ENCODE measurements around the gene HLA-DQA2. TPM values are rescaled to one million over a fixed set of nuclear protein-coding genes. Genes with fewer than 3 reads are reported as not detected.
"Not testable (repeated sequence)": the region's sequence is repeated elsewhere in the genome, so short reads cannot be mapped to it uniquely, and the experiment has no call there.

The HLA-DQA2 gene
- total and polyA plus RNA-seq, 2 donors from 2014 or later, result 6.4 to 10.0 TPM

GRCh38 chr6:32775071-32775470 is 33.9 kb downstream of the HLA-DQA2 start:
- H3K27me3 ChIP-seq (ENCODE audit: control insufficient read depth, insufficient read depth, low read length), result no peaks in the 10 kb centered on the region
- no peaks in the 10 kb centered on the region for H3K9me3 ChIP-seq (ENCODE audit: control insufficient read depth in 2 of 3, insufficient read depth in 1 of 3, low read length in 3 of 3)
- intact Hi-C loops (cut with DNase I), result no loop called here
- TF ChIP-seq CTCF (IDR thresholded peaks at IDR 0.05; ENCODE audit: borderline replicate concordance, extremely low read depth, insufficient read depth), result no peak
- no peaks in the 10 kb centered on the region for H3K4me1 ChIP-seq (ENCODE audit: control insufficient read depth in 2 of 3, insufficient read depth in 2 of 3, low read depth in 1 of 3, low read length in 3 of 3)
- FAIRE-seq (no peak), DNase-seq (no peak)
- H3K4me3 ChIP-seq (ENCODE audit: low read length in 3 of 3), result no peak overlapping the region
- H3K36me3 ChIP-seq (ENCODE audit: control insufficient read depth in 2 of 3, insufficient read depth in 3 of 3, low read length in 3 of 3), result no peaks in the 10 kb centered on the region
- no peak overlapping the region for H3K27ac ChIP-seq (ENCODE audit: low read depth in 2 of 2, low read length in 2 of 2)
- H3K9ac ChIP-seq (ENCODE audit: low read length in 3 of 3), result no peak overlapping the region

- H3K4me3 ChIP-seq (ENCODE audit: low read length in 3 of 3), result no peak overlapping the region
- no peak overlapping the region for H3K27ac ChIP-seq (ENCODE audit: low read depth in 2 of 2, low read length in 2 of 2)
- H3K9ac ChIP-seq (ENCODE audit: low read length in 3 of 3), result no peak overlapping the region
- H3K4me1 ChIP-seq (ENCODE audit: control insufficient read depth in 2 of 3, insufficient read depth in 2 of 3, low read depth in 1 of 3, low read length in 3 of 3), result no peaks in the 10 kb centered on the region
- no peak for TF ChIP-seq CTCF (IDR thresholded peaks at IDR 0.05; ENCODE audit: borderline replicate concordance, extremely low read depth, insufficient read depth)
- no peaks in the 10 kb centered on the region for H3K9me3 ChIP-seq (ENCODE audit: control insufficient read depth in 2 of 3, insufficient read depth in 1 of 3, low read length in 3 of 3)
- DNase-seq (no peak), FAIRE-seq (no peak)
- no peaks in the 10 kb centered on the region for H3K27me3 ChIP-seq (ENCODE audit: control insufficient read depth, insufficient read depth, low read length)
- intact Hi-C loops (cut with DNase I), result no loop called here
- no peaks in the 10 kb centered on the region for H3K36me3 ChIP-seq (ENCODE audit: control insufficient read depth in 2 of 3, insufficient read depth in 3 of 3, low read length in 3 of 3)
Measured at GRCh38 chr6:32779036-32779435, 37.8 kb downstream of the HLA-DQA2 start.

GRCh38 chr6:32782923-32783322 is 41.7 kb downstream of the HLA-DQA2 start:
- H3K4me3 ChIP-seq (ENCODE audit: low read length in 3 of 3); H3K9ac ChIP-seq (ENCODE audit: low read length in 3 of 3); DNase-seq; H3K9me3 ChIP-seq (ENCODE audit: control insufficient read depth in 2 of 3, insufficient read depth in 1 of 3, low read length in 3 of 3); H3K27ac ChIP-seq (ENCODE audit: low read depth in 2 of 2, low read length in 2 of 2); H3K27me3 ChIP-seq (ENCODE audit: control insufficient read depth, insufficient read depth, low read length); H3K36me3 ChIP-seq (ENCODE audit: control insufficient read depth in 2 of 3, insufficient read depth in 3 of 3, low read length in 3 of 3); FAIRE-seq; intact Hi-C loops (cut with DNase I); H3K4me1 ChIP-seq (ENCODE audit: control insufficient read depth in 2 of 3, insufficient read depth in 2 of 3, low read depth in 1 of 3, low read length in 3 of 3): not testable (repeated sequence)

GRCh38 chr6:32785781-32786533 is 44.8 kb downstream of the HLA-DQA2 start:
- Histone ChIP-seq H3K27ac (ENCODE audit: low read depth in 2 of 2, low read length in 2 of 2) (no peak overlapping the region), H3K36me3 (ENCODE audit: control insufficient read depth in 2 of 3, insufficient read depth in 3 of 3, low read length in 3 of 3) (no peaks in the 10 kb centered on the region), H3K9ac (ENCODE audit: low read length in 3 of 3) (no peak overlapping the region), H3K27me3 (ENCODE audit: control insufficient read depth, insufficient read depth, low read length) (no peaks in the 10 kb centered on the region), H3K9me3 (ENCODE audit: control insufficient read depth in 2 of 3, insufficient read depth in 1 of 3, low read length in 3 of 3) (no peaks in the 10 kb centered on the region), H3K4me3 (ENCODE audit: low read length in 3 of 3) (no peak overlapping the region), H3K4me1 (ENCODE audit: control insufficient read depth in 2 of 3, insufficient read depth in 2 of 3, low read depth in 1 of 3, low read length in 3 of 3) (no peaks in the 10 kb centered on the region)
- DNase-seq (peak in 4 of 5 donors; percentile 42 to 85 (median 74)), FAIRE-seq (peak; percentile 32)
- TF ChIP-seq CTCF (IDR thresholded peaks at IDR 0.05; ENCODE audit: borderline replicate concordance, extremely low read depth, insufficient read depth), result peak; percentile 56
- intact Hi-C loops (cut with DNase I), result no loop called here

All from kidney (tissue), 14 donors.